Stimulated activated CD8-positive, alpha-beta memory T cell treated with anti-CD3 and anti-CD28 coated beads, Interleukin-4, amount 100 ng/mL, for 1 hour (primary cell): ENCODE data around the gene CXXC1.
"Not testable (repeated sequence)": the region's sequence is repeated elsewhere in the genome, so short reads cannot be mapped to it uniquely, and the experiment has no call there.

ENCODE experiments used
- DNase-seq, 2 donors: peaks; one replicate each; pipeline ENCODE4 v3.0.0-alpha.2; 2020; ENCODE audit warnings: low read depth in 2 of 2, low spot score in 1 of 2

CXXC1 gene

DNA sequence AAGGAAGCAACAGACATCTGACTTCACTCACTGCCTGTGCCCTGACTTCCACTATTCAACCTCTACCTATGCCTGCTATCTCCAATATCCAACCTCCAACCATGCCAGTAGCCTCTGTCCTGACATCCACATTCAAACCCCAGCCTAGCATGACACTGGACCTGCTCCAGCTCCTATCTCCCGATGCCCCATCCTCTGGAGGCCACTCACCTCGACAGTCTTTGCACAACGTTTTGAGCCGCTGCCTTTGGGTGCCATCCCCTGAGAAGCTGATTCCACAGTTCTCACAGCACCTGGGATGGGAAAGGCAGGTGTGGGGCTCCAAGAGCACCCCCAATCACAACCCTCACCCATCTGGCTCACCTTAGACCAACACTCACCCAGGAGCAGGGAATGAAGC lies 11.0 kb downstream of the CXXC1 start:
- DNase-seq = no peak

- no peak for DNase-seq
Measured at GRCh38 chr18:50275503-50276036, 11.9 kb downstream of the CXXC1 start.

DNA sequence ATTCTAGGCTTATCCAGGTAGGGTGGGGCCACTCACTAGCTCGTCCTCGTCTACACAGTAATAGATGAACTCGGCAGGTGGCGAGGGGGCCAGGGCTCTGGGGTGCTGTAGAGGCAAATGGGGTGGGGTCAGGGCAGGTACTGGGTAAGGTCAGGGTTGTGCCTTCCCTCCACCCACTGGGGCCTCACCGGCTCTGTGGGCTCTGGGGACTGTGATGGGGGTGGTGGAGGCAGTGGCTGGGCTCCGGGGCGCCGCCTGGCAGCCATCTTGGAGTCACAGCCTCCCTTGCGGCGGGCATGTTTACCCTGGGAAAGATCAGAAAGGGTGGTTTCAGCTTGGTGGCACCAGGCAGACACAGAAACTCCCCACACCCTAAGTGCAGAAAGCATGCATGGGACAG lies 12.6 kb downstream of the CXXC1 start:
- no peak for DNase-seq

DNA sequence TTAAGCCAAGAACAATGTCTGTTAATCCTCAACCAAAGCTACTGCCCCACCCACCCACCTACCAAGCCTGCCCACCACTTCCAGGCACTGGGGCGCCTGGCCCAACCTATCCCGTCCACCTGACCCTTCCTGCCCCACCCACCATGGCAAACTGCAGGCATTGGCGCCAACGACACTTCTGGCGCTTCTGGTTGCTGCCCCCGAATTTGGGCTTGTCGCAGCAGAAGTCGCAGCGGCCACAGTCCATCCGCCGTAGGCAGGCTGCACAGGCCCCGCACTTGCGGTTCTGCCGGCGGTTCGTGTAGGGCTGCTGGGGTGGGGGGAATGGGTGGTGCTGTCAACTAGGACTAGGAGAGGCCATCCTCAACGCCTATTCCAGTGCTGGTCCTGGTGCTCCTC lies 13.4 kb downstream of the CXXC1 start:
- no peak for DNase-seq

DNA sequence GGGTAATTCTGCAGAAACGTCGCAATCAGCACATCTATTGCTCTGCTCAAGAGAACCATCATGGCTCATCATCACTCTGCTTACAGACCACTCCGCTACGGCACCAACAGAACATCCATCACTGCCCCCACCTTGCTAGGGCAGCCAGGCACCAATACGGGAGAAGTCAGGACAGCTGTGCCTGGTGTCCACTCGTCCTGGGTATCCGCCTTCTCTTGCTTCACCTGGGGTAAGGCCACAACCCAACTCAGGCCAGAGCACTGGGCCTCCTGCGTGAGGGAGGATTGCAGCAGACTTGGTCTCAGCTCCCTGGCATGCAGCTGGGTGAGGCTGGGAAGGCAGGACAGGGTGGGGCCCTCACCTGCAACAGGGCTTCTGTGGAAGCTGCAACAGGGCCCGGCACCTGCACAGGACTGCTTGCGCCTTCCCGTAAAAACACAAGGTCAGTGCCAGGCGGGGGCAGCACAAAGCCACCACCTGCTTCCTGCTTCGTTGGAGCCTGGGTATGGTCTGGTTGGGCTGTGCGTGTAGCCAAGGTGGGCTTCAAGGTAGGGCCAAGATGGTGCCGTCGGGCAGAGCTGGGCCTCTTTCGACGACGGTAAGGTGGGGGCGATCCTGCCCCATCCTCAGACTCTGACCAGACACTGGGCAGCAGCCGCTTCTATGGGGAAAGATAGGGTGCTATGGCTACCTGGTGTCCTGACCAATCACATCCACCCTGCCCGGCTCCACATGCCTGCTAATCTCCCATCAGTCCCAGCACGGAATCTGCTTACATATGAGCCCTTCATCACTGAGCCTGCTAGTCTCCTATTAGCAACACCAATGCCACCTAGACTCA lies 14.1 kb downstream of the CXXC1 start:
- no peak for DNase-seq

DNA sequence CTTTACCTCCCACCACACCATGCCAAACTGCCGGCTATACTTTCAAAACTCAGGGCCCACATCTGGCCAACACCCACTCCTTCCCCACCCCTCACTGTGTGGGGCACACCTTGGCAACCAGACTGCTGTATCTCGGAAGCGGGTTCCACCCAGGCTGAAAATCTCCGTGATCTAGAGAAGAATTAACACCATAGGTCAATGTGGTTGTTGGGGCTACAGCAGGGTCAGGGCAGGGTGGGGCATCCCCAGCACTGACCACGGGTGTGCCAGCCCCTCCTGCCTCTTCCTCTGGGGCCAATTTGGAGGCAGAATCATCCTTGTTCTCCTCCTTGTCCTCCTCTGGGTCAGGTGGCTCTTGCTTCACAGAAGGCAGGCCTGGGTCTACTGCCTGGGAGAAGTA lies 14.9 kb downstream of the CXXC1 start:
- DNase-seq = no peak

DNA sequence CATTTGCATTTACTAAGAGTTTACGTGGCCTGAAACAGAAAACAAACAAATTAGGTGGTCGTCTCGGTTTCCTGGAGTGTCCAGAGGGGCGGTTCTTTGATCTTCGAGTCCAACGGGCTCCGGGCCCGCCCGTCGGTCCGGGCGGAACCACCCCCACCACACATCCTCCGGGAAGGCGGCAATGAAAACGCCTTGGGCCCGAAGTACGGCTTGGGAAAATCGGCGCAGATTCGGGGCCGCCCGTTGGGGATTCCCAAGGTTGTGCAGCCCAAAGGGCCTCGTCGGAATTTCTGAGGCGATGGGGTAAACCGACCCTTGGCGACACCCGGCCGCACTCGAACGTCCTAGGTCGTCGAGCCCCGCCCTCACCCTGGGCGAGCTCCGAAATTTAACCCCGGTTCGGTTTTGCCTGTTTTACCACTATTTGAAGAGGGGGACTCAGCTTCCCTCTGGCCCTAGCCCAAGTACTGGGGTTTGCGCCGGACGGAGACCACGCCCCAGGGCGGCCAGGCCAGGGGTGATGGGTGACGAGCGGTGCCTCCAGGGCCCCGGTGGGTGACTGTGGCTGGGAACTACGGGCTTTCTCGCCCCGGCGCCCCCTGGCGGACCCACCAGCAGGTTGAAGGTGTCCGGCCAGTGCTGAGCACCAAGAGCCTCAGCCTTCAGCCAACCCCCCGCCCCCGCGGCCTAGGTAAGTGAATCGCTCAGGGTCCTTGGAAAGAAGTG lies 19.3 kb downstream of the CXXC1 start:
- DNase-seq = peak; percentile 52 to 68

GRCh38 chr18:50266248-50266704 lies 21.2 kb downstream of the CXXC1 start, which contains the start of gene CFAP53:
TSS of gene CFAP53 (minus strand) at chr18:50266495. CDS start at chr18:50266404, 91 bp downstream.
- peak; percentile 71 to 74 for DNase-seq

- DNase-seq = no peak
Measured at GRCh38 chr18:50262977-50263376, 24.5 kb downstream of the CXXC1 start.

DNA sequence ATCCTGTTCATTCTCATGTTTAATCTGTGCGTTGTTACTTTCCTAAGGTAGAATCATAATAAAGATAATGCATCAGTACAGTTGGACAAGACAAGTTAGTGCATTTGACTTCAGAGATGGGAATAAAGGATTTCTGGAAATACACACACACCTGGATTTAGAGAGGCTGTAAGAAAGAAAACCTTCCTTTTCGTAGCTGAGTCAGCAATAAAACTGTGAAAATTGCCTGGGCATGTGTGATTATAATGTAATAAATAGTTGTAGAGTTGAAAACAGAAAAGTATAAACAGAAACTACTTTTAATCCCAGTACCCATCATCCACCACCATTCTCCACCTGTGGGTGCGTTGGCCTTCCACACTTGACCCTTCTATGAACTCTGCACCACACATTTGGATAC lies 36.6 kb downstream of the CXXC1 start:
- no peak for DNase-seq

GRCh38 chr18:50249576-50249975 lies 37.9 kb downstream of the CXXC1 start:
- DNase-seq = no peak

DNA sequence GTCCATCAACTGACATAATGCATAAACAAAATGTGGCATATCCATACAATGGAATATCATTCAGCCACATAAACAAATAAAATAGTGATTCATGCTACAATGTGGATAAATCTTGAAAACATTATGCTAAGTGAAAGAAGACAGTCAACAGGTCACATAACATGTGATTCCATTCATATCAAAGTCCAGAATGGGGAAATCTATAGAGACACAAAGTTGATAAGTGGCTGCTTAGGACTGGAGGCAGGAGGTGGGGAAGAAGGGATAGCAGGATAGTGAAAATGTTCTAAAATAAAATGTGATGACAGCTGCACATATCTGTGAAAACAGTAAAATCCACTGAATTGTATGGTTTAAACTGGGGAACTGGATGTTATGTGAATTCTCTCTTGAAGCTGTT lies 39.9 kb downstream of the CXXC1 start:
- no peak for DNase-seq

DNA sequence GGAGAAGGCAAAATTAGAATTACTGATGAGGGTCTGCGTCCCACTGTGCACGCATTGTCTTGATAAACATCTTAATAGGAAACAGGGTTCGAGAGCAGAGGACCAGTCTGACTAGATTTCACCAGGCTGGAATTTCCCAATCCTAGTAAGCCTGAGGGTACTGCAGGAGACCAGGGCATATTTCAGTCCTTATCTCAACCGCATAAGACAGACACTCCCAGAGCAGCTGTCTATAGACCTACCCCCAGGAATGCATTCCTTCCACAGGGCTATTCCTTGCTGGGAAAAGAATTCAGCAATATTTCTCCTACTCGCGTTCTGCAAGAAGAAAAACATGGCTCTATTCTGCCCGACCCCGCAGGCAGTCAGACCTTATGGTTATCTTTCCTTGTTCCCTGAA lies 45.7 kb downstream of the CXXC1 start:
- DNase-seq = not testable (repeated sequence)

- DNase-seq = no peak
Measured at GRCh38 chr18:50240080-50240563, 47.4 kb downstream of the CXXC1 start.

- DNase-seq = no peak
Measured at GRCh38 chr18:50232419-50232818, 55.1 kb downstream of the CXXC1 start.
